Esophagus muscularis mucosa (tissue), 3 donors: ENCODE measurements around the gene KCNJ18.
"Not testable (repeated sequence)": the region's sequence is repeated elsewhere in the genome, so short reads cannot be mapped to it uniquely, and the experiment has no call there.

Experiments used
- EP300 ChIP-seq: sonication (generic); formaldehyde crosslinking; IDR thresholded peaks from one replicate; pipeline ENCODE4 v1.6.1; 2017; ENCODE audit warnings: antibody characterized with exemption
- TF ChIP-seq, protein P1 (sequence below), 3 experiments: fragments of 200-600 bp in 2 of 3; fragments of 450-650 bp in 1 of 3; sonication (generic) in 2 of 3; IDR thresholded peaks; one replicate each; pipeline ENCODE4 v1.5.1; 2017 to 2019; ENCODE audit warnings: antibody characterized with exemption in 3 of 3, mild to moderate bottlenecking in 2 of 3, moderate library complexity in 1 of 3

DNA sequence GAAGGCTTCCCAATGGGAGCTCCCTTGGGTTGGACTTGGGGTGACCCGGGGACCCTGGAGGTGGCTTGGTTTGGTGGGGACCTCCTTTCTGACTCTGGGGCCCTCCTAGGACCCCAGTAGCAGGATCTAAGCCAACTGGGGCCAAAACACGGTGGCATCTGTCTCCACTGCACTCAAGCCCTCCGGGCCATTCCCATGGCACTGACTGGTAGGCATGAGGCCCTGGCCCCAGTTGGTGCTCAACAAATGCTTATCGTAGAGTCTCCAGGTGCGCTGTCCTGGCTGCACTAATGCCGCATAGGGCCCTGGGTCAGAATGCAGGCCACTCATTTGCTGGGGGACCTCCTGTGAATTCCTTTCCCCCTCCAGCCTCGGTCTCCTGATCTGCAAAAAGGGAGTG, 14.2 kb downstream of the KCNJ18 start:
- not testable (repeated sequence) for TF ChIP-seq EP300
- TF ChIP-seq, protein P1, sequence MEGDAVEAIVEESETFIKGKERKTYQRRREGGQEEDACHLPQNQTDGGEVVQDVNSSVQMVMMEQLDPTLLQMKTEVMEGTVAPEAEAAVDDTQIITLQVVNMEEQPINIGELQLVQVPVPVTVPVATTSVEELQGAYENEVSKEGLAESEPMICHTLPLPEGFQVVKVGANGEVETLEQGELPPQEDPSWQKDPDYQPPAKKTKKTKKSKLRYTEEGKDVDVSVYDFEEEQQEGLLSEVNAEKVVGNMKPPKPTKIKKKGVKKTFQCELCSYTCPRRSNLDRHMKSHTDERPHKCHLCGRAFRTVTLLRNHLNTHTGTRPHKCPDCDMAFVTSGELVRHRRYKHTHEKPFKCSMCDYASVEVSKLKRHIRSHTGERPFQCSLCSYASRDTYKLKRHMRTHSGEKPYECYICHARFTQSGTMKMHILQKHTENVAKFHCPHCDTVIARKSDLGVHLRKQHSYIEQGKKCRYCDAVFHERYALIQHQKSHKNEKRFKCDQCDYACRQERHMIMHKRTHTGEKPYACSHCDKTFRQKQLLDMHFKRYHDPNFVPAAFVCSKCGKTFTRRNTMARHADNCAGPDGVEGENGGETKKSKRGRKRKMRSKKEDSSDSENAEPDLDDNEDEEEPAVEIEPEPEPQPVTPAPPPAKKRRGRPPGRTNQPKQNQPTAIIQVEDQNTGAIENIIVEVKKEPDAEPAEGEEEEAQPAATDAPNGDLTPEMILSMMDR (IDR thresholded peaks at IDR 0.05): not testable (repeated sequence)
